ENCODE data around the gene FNDC3B. TPM values are rescaled to one million over a fixed set of nuclear protein-coding genes. Genes with fewer than 3 reads are reported as not detected.

The FNDC3B gene
- total RNA-seq, 1 donor from 2014 or later, result 24.7 TPM

GRCh38 chr3:172142864-172143451 is 103.6 kb downstream of the FNDC3B start:
- H3K27ac Mint-ChIP-seq, result no peak overlapping the region
- H3K9me3 Mint-ChIP-seq, result no peaks in the 10 kb centered on the region
- H3K4me3 Mint-ChIP-seq (ENCODE audit: low read depth), result no peak overlapping the region
- no peak for DNase-seq (ENCODE audit: low spot score)
- peaks cover 60% of the 10 kb centered on the region for H3K4me1 Mint-ChIP-seq (ENCODE audit: low read depth)
- no peaks in the 10 kb centered on the region for H3K36me3 Mint-ChIP-seq (ENCODE audit: low read depth)
- intact Hi-C loops (cut with micrococcal nuclease), result no loop called here
- no peaks in the 10 kb centered on the region for H3K27me3 Mint-ChIP-seq (ENCODE audit: low read depth)

GRCh38 chr3:172143739-172144497 is 104.5 kb downstream of the FNDC3B start:
- DNase-seq (ENCODE audit: low spot score), result no peak
- H3K9me3 Mint-ChIP-seq, result no peaks in the 10 kb centered on the region
- no peaks in the 10 kb centered on the region for H3K27me3 Mint-ChIP-seq (ENCODE audit: low read depth)
- no peak overlapping the region for H3K4me3 Mint-ChIP-seq (ENCODE audit: low read depth)
- H3K36me3 Mint-ChIP-seq (ENCODE audit: low read depth), result no peaks in the 10 kb centered on the region
- H3K4me1 Mint-ChIP-seq (ENCODE audit: low read depth), result peaks cover 60% of the 10 kb centered on the region
- intact Hi-C loops (cut with micrococcal nuclease), result no loop called here
- no peak overlapping the region for H3K27ac Mint-ChIP-seq

GRCh38 chr3:172144601-172145000 is 105.2 kb downstream of the FNDC3B start:
- no peak for DNase-seq (ENCODE audit: low spot score)
- no peaks in the 10 kb centered on the region for H3K27me3 Mint-ChIP-seq (ENCODE audit: low read depth)
- no peak overlapping the region for H3K4me3 Mint-ChIP-seq (ENCODE audit: low read depth)
- intact Hi-C loops (cut with micrococcal nuclease), result no loop called here
- H3K36me3 Mint-ChIP-seq (ENCODE audit: low read depth), result no peaks in the 10 kb centered on the region
- H3K27ac Mint-ChIP-seq, result no peak overlapping the region
- no peaks in the 10 kb centered on the region for H3K9me3 Mint-ChIP-seq
- H3K4me1 Mint-ChIP-seq (ENCODE audit: low read depth), result peaks cover 61% of the 10 kb centered on the region

GRCh38 chr3:172145031-172145686 is 105.8 kb downstream of the FNDC3B start:
- Mint-ChIP-seq H3K9me3 (no peaks in the 10 kb centered on the region), H3K27ac (peak overlapping the region; percentile 59), H3K36me3 (ENCODE audit: low read depth) (no peaks in the 10 kb centered on the region), H3K4me1 (ENCODE audit: low read depth) (peaks cover 59% of the 10 kb centered on the region), H3K4me3 (ENCODE audit: low read depth) (peak overlapping the region; percentile 11), H3K27me3 (ENCODE audit: low read depth) (no peaks in the 10 kb centered on the region)
- intact Hi-C loops (cut with micrococcal nuclease), result loop anchor here (5.0 kb wide), 1 partner anchor 38 kb away; no protein-coding TSS in a partner anchor
- no peak for DNase-seq (ENCODE audit: low spot score)

- Mint-ChIP-seq H3K27ac (no peak overlapping the region), H3K4me1 (ENCODE audit: low read depth) (peaks cover 50% of the 10 kb centered on the region), H3K36me3 (ENCODE audit: low read depth) (no peaks in the 10 kb centered on the region), H3K4me3 (ENCODE audit: low read depth) (no peak overlapping the region), H3K9me3 (no peaks in the 10 kb centered on the region), H3K27me3 (ENCODE audit: low read depth) (no peaks in the 10 kb centered on the region)
- intact Hi-C loops (cut with micrococcal nuclease), result loop anchor here (5.0 kb wide), 1 partner anchor 39 kb away; no protein-coding TSS in a partner anchor
- DNase-seq (ENCODE audit: low spot score), result no peak
These were observed 107.0 kb downstream of the FNDC3B start for GRCh38 chr3:172146349-172146748.

GRCh38 chr3:172147113-172147818 is 107.9 kb downstream of the FNDC3B start:
- no peaks in the 10 kb centered on the region for H3K27me3 Mint-ChIP-seq (ENCODE audit: low read depth)
- H3K27ac Mint-ChIP-seq, result no peak overlapping the region
- DNase-seq (ENCODE audit: low spot score), result no peak
- intact Hi-C loops (cut with micrococcal nuclease), result loop anchor here (5.0 kb wide), 1 partner anchor 40 kb away; no protein-coding TSS in a partner anchor
- H3K36me3 Mint-ChIP-seq (ENCODE audit: low read depth), result no peaks in the 10 kb centered on the region
- H3K4me3 Mint-ChIP-seq (ENCODE audit: low read depth), result no peak overlapping the region
- no peaks in the 10 kb centered on the region for H3K9me3 Mint-ChIP-seq
- peaks cover 41% of the 10 kb centered on the region for H3K4me1 Mint-ChIP-seq (ENCODE audit: low read depth)

- intact Hi-C loops (cut with micrococcal nuclease), result loop anchor here (5.0 kb wide), 1 partner anchor 41 kb away; no protein-coding TSS in a partner anchor
- DNase-seq (ENCODE audit: low spot score), result no peak
- Mint-ChIP-seq H3K4me1 (ENCODE audit: low read depth) (peaks cover 44% of the 10 kb centered on the region), H3K9me3 (no peaks in the 10 kb centered on the region), H3K4me3 (ENCODE audit: low read depth) (no peak overlapping the region), H3K36me3 (ENCODE audit: low read depth) (no peaks in the 10 kb centered on the region), H3K27me3 (ENCODE audit: low read depth) (no peaks in the 10 kb centered on the region), H3K27ac (no peak overlapping the region)
These were observed 108.9 kb downstream of the FNDC3B start for GRCh38 chr3:172148241-172148640.

GRCh38 chr3:172148702-172149565 is 109.6 kb downstream of the FNDC3B start:
- Mint-ChIP-seq H3K4me3 (ENCODE audit: low read depth) (no peak overlapping the region), H3K9me3 (no peaks in the 10 kb centered on the region), H3K4me1 (ENCODE audit: low read depth) (peaks cover 47% of the 10 kb centered on the region), H3K27ac (no peak overlapping the region), H3K36me3 (ENCODE audit: low read depth) (no peaks in the 10 kb centered on the region), H3K27me3 (ENCODE audit: low read depth) (no peaks in the 10 kb centered on the region)
- DNase-seq (ENCODE audit: low spot score), result no peak
- intact Hi-C loops (cut with micrococcal nuclease), result loop anchor here (5.0 kb wide), 1 partner anchor 42 kb away; no protein-coding TSS in a partner anchor

- Mint-ChIP-seq H3K27me3 (ENCODE audit: low read depth) (no peaks in the 10 kb centered on the region), H3K9me3 (no peaks in the 10 kb centered on the region), H3K36me3 (ENCODE audit: low read depth) (no peaks in the 10 kb centered on the region), H3K4me3 (ENCODE audit: low read depth) (no peak overlapping the region), H3K27ac (no peak overlapping the region), H3K4me1 (ENCODE audit: low read depth) (peaks cover 41% of the 10 kb centered on the region)
- DNase-seq (ENCODE audit: low spot score), result no peak
- intact Hi-C loops (cut with micrococcal nuclease), result no loop called here
These were observed 110.9 kb downstream of the FNDC3B start for GRCh38 chr3:172150268-172150667.

- DNase-seq (ENCODE audit: low spot score), result no peak
- Mint-ChIP-seq H3K36me3 (ENCODE audit: low read depth) (no peaks in the 10 kb centered on the region), H3K9me3 (no peaks in the 10 kb centered on the region), H3K27ac (no peak overlapping the region), H3K4me1 (ENCODE audit: low read depth) (peaks cover 37% of the 10 kb centered on the region), H3K27me3 (ENCODE audit: low read depth) (no peaks in the 10 kb centered on the region), H3K4me3 (ENCODE audit: low read depth) (no peak overlapping the region)
- intact Hi-C loops (cut with micrococcal nuclease), result no loop called here
These were observed 111.7 kb downstream of the FNDC3B start for GRCh38 chr3:172150913-172151650.
